ENCODE measurements around the gene TEKT2.

The TEKT2 gene

GRCh38 chr1:36134031-36134430 is 50.1 kb downstream of the TEKT2 start:
- DNase-seq: no peak

GRCh38 chr1:36134505-36135329 is 50.8 kb downstream of the TEKT2 start:
- no peak for DNase-seq

DNA sequence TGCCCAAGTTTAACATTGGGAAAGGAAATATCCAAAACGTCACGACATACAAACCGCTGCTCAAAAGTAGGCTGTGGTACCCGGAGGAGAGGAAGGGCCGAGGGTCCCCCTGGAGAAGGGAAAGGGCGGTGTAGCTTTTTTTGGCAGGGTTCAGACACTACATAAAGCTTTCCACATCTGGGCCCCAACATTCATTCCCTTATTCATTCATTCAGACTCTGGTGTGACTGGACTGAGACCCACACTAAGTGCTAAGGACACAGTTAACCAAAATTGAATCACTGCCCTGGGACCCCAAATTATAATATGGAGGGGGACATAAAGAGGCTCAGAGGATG is 51.4 kb downstream of the TEKT2 start:
- DNase-seq: no peak

GRCh38 chr1:36135796-36136195 is 51.9 kb downstream of the TEKT2 start:
- DNase-seq: no peak

DNA sequence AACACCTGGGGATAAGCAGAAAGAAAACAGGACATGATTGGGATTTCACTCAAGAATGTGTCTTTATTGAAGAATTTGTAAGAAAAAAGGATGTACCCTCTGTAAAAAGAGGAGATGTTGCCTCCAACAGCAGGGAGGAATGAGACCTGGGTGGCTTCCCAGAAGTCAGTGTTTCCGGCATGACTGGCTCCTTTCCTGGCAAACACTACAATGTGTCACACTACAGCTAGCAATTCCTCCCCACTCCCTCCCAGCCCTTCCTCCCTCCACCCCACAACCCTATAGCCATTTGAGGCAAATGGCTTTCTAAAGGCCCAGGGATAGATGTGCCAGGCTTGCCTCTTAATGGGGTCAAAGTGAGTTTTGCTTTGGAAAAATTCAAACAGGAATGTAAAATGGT is 52.6 kb downstream of the TEKT2 start:
- DNase-seq: no peak

DNA sequence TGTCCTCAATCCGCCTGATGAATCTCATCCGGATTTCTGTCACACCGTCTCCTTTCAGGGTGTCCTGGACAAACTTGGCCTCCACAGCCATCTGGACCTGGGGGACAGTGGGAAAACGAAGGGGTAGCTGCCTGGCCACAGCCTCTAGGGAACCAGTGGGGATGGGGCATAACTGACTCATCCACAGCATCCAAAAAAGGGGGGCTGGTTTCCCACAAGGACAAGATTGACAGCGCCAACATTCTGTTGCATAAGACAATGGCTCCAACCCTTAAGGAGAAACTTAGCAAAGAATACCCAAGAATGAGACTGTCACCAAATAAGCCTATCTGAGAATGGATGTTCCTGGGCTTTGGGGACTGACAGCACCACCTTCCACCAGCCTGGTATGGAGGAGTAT is 53.3 kb downstream of the TEKT2 start:
- no peak for DNase-seq

DNA sequence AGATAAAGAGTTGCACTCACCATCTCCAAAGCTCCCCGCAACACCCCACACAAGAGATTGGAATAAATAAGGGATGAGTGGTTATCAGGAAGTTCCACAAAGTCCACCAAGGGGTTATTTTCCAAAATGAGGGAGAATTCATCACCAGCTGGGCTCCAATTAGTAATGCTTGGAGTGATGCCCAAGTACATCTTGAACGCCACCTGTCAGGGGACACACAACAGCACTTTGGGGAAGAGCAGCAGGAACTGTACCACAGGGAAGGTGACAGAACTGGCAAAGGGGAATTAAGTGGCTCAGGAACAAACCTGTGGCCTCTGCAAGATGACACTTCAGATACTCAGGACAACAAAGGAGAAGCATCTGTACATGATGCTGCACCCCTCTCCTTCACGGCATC is 53.9 kb downstream of the TEKT2 start:
- no peak for DNase-seq
